HEK293 (cell line): Measurements from ENCODE around the gene CWC22.

ENCODE experiments used
- CTCF ChIA-PET: fragments of 350-600 bp; formaldehyde crosslinking; extraction: SDS; loops from one replicate; lab custom pipeline; 2021; ENCODE audit warnings: antibody characterized with exemption; lab: Yijun Ruan, JAX
- POLR2A ChIA-PET: fragments of 300-600 bp; formaldehyde crosslinking; extraction: SDS; loops from one replicate; lab custom pipeline; 2020; ENCODE audit warnings: antibody characterized with exemption, inconsistent platforms; lab: Yijun Ruan, JAX
- H3K27ac ChIP-seq: fragments of 200-500 bp; sonication (Bioruptor generic); 2 replicates; pipeline ENCODE4 v1.5.1; 2014; ENCODE audit warnings: low read depth, low read length, control low read depth, inconsistent platforms; ENCODE audit errors: extremely low read depth
- H3K36me3 ChIP-seq, 2 experiments: fragments of 200-500 bp in 1 of 2; sonication (Bioruptor generic) in 1 of 2; 1 replicate in 1 of 2; 2 replicates in 1 of 2; pipeline ENCODE4 v1.5.1; 2014 to 2017; ENCODE audit warnings: inconsistent platforms in 2 of 2, low read length in 2 of 2; ENCODE audit not compliant: control insufficient read depth in 2 of 2, insufficient read depth in 1 of 2
- H3K4me1 ChIP-seq: fragments of 200-500 bp; sonication (Bioruptor generic); 2 replicates; pipeline ENCODE4 v1.5.1; 2014; ENCODE audit warnings: mild to moderate bottlenecking, low read length, inconsistent platforms; ENCODE audit not compliant: control insufficient read depth, insufficient read depth
- H3K4me3 ChIP-seq: 2 replicates; pipeline ENCODE4 v1.5.1; 2011; ENCODE audit warnings: low read depth, mild to moderate bottlenecking, control low read depth, low read length, moderate library complexity
- H3K9me3 ChIP-seq: fragments of 200-500 bp; sonication (Bioruptor generic); 2 replicates; pipeline ENCODE4 v1.5.1; 2014; ENCODE audit warnings: low read depth, low read length, inconsistent platforms; ENCODE audit not compliant: control insufficient read depth, insufficient read depth
- HOXA7 ChIP-seq: sonication (generic); formaldehyde crosslinking; IDR thresholded peaks from 2 replicates; pipeline ENCODE4 v1.8.1; 2022; ENCODE audit warnings: missing genetic modification reagents, borderline replicate concordance
- IKZF3 ChIP-seq: fragments of 450-650 bp; IDR thresholded peaks from 2 replicates; pipeline ENCODE4 v1.5.0; 2018; ENCODE audit warnings: missing biosample characterization, mild to moderate bottlenecking, missing genetic modification characterization, moderate library complexity
- KLF7 ChIP-seq: fragments of 450-650 bp; formaldehyde crosslinking; IDR thresholded peaks from 2 replicates; pipeline ENCODE4 v1.5.1; 2016; ENCODE audit warnings: missing biosample characterization, missing genetic modification characterization, borderline replicate concordance
- MEIS1 ChIP-seq: sonication (generic); formaldehyde crosslinking; IDR thresholded peaks from 2 replicates; pipeline ENCODE4 v1.8.1; 2022; ENCODE audit warnings: missing genetic modification reagents, mild to moderate bottlenecking, borderline replicate concordance
- MYNN ChIP-seq: fragments of 450-650 bp; formaldehyde crosslinking; IDR thresholded peaks from 2 replicates; pipeline ENCODE4 v1.5.1; 2016; ENCODE audit warnings: missing biosample characterization, missing genetic modification characterization, borderline replicate concordance
- PBX3 ChIP-seq: sonication (generic); formaldehyde crosslinking; IDR thresholded peaks from 2 replicates; pipeline ENCODE4 v1.8.1; 2022; ENCODE audit warnings: mild to moderate bottlenecking, moderate library complexity, missing genetic modification reagents
- SCRT2 ChIP-seq: fragments of 450-650 bp; formaldehyde crosslinking; IDR thresholded peaks from 2 replicates; pipeline ENCODE4 v1.5.1; 2016; ENCODE audit warnings: missing biosample characterization, missing genetic modification characterization
- ZBTB20 ChIP-seq: fragments of 450-650 bp; formaldehyde crosslinking; IDR thresholded peaks from 2 replicates; pipeline ENCODE4 v1.5.1; 2016; ENCODE audit warnings: missing biosample characterization, missing genetic modification characterization
- ZBTB44 ChIP-seq: fragments of 450-650 bp; IDR thresholded peaks from 2 replicates; pipeline ENCODE4 v1.5.1; 2018; ENCODE audit warnings: missing biosample characterization, mild to moderate bottlenecking, missing genetic modification characterization
- ZBTB6 ChIP-seq: fragments of 450-650 bp; formaldehyde crosslinking; IDR thresholded peaks from 2 replicates; pipeline ENCODE4 v1.5.1; 2017; ENCODE audit warnings: missing biosample characterization, missing genetic modification characterization
- ZNF184 ChIP-seq: fragments of 450-650 bp; IDR thresholded peaks from 2 replicates; pipeline ENCODE4 v1.5.1; 2018; ENCODE audit warnings: missing biosample characterization, mild to moderate bottlenecking, missing genetic modification characterization
- ZNF23 ChIP-seq: fragments of 450-650 bp; formaldehyde crosslinking; IDR thresholded peaks from 2 replicates; pipeline ENCODE4 v1.5.1; 2016; ENCODE audit warnings: missing biosample characterization, missing genetic modification characterization, borderline replicate concordance
- ZNF24 ChIP-seq: fragments of 450-650 bp; formaldehyde crosslinking; IDR thresholded peaks from 2 replicates; pipeline ENCODE4 v1.5.1; 2016; ENCODE audit warnings: missing biosample characterization, missing genetic modification characterization
- ZNF645 ChIP-seq: fragments of 450-650 bp; formaldehyde crosslinking; IDR thresholded peaks from 2 replicates; pipeline ENCODE4; 2016; ENCODE audit warnings: missing biosample characterization, missing genetic modification characterization
- ZNF654 ChIP-seq: fragments of 450-650 bp; formaldehyde crosslinking; IDR thresholded peaks from 2 replicates; pipeline ENCODE4 v1.5.1; 2016; ENCODE audit warnings: low read depth, missing biosample characterization, missing genetic modification characterization
- ZNF768 ChIP-seq: fragments of 450-650 bp; formaldehyde crosslinking; IDR thresholded peaks from 2 replicates; pipeline ENCODE4 v1.5.1; 2018; ENCODE audit warnings: missing biosample characterization, mild to moderate bottlenecking, missing genetic modification characterization
- ZNF777 ChIP-seq: fragments of 450-650 bp; formaldehyde crosslinking; IDR thresholded peaks from 2 replicates; pipeline ENCODE4 v1.5.1; 2017; ENCODE audit warnings: missing biosample characterization, missing genetic modification characterization, borderline replicate concordance
- ZNF843 ChIP-seq: fragments of 450-650 bp; formaldehyde crosslinking; IDR thresholded peaks from 2 replicates; pipeline ENCODE4 v1.5.1; 2016; ENCODE audit warnings: missing biosample characterization, missing genetic modification characterization

Gene CWC22

GRCh38 chr2:180046776-180047175 is 39.7 kb upstream of the CWC22 start:
- Histone ChIP-seq H3K9me3 (no peaks in the 10 kb centered on the region), H3K27ac (no peak overlapping the region), H3K4me1 (no peaks in the 10 kb centered on the region), H3K4me3 (no peak overlapping the region), H3K36me3 (no peaks in the 10 kb centered on the region)
- CTCF ChIA-PET = interaction anchor here (0.5 kb wide), 2 partner anchors 51 to 539 kb away, joined by 3 read pairs; no protein-coding TSS in a partner anchor
- TF ChIP-seq ZBTB44 (tag by site-specific recombination) = no peak
- POLR2A ChIA-PET = no interaction called here

GRCh38 chr2:180046202-180046601 is 39.1 kb upstream of the CWC22 start:
- TF ChIP-seq ZNF184 (tag by site-specific recombination) = no peak
- no peak for TF ChIP-seq ZNF843
- no peak for TF ChIP-seq ZNF645 (tag by site-specific recombination)
- TF ChIP-seq KLF7 (tag by site-specific recombination) = no peak
- no peak for TF ChIP-seq ZBTB6 (tag by site-specific recombination)
- no peak for TF ChIP-seq SCRT2 (tag by site-specific recombination)
- no peak for TF ChIP-seq ZNF777 (tag by site-specific recombination)
- TF ChIP-seq HOXA7 = no peak
- no peak for TF ChIP-seq PBX3
- TF ChIP-seq MYNN (tag by site-specific recombination) = no peak
- no peak for TF ChIP-seq ZBTB20
- no peak for TF ChIP-seq ZNF768 (tag by site-specific recombination)
- TF ChIP-seq ZNF24 (tag by site-specific recombination) = no peak
- TF ChIP-seq MEIS1 = no peak
- no peak for TF ChIP-seq ZNF654 (tag by site-specific recombination)
- no peak for TF ChIP-seq ZNF23
- TF ChIP-seq IKZF3 = no peak

More at GRCh38 chr2:180046202-180046601, 39.1 kb upstream of the CWC22 start:
- Histone ChIP-seq H3K36me3 (no peaks in the 10 kb centered on the region), H3K9me3 (no peaks in the 10 kb centered on the region), H3K4me1 (no peaks in the 10 kb centered on the region), H3K4me3 (no peak overlapping the region), H3K27ac (no peak overlapping the region)
- POLR2A ChIA-PET = no interaction called here
- CTCF ChIA-PET = interaction anchor here (0.5 kb wide), 2 partner anchors 51 to 538 kb away, joined by 3 read pairs; no protein-coding TSS in a partner anchor
